Stimulated activated memory B cell treated with anti-CD40 and anti-IgM and Interleukin-4, amounts not matched to agents 10 μg/mL and 1 μg/mL and 100 μg/mL, for 72 hours (primary cell): ENCODE data around the gene PHACTR1.

Source experiments
- ATAC-seq: fragments of 150-1000 bp; cut with Tn5 transposase; 2 replicates; pipeline ENCODE4 v1.10.0; 2021
- H3K27ac Mint-ChIP-seq: one replicate; pipeline ENCODE4 v1.8.0; 2022; ENCODE audit warnings: mild to moderate bottlenecking, mixed read lengths
- H3K27me3 Mint-ChIP-seq: one replicate; pipeline ENCODE4 v1.8.0; 2022; ENCODE audit warnings: mixed read lengths
- H3K36me3 Mint-ChIP-seq: one replicate; pipeline ENCODE4 v1.8.0; 2022; ENCODE audit warnings: mixed read lengths
- H3K4me1 Mint-ChIP-seq: one replicate; pipeline ENCODE4 v1.8.0; 2022; ENCODE audit warnings: mixed read lengths
- H3K4me3 Mint-ChIP-seq: one replicate; pipeline ENCODE4 v1.8.0; 2022; ENCODE audit warnings: mild to moderate bottlenecking, moderate library complexity, mixed read lengths
- H3K9me3 Mint-ChIP-seq: one replicate; pipeline ENCODE4 v1.8.0; 2022; ENCODE audit warnings: mixed read lengths

The PHACTR1 gene

GRCh38 chr6:13288969-13289391 is 572.4 kb downstream of the PHACTR1 start:
- Mint-ChIP-seq H3K27ac (no peak overlapping the region), H3K4me3 (no peak overlapping the region), H3K36me3 (peaks cover 73% of the 10 kb centered on the region), H3K4me1 (peaks cover 31% of the 10 kb centered on the region), H3K9me3 (no peaks in the 10 kb centered on the region), H3K27me3 (no peaks in the 10 kb centered on the region)
- no peak for ATAC-seq

DNA sequence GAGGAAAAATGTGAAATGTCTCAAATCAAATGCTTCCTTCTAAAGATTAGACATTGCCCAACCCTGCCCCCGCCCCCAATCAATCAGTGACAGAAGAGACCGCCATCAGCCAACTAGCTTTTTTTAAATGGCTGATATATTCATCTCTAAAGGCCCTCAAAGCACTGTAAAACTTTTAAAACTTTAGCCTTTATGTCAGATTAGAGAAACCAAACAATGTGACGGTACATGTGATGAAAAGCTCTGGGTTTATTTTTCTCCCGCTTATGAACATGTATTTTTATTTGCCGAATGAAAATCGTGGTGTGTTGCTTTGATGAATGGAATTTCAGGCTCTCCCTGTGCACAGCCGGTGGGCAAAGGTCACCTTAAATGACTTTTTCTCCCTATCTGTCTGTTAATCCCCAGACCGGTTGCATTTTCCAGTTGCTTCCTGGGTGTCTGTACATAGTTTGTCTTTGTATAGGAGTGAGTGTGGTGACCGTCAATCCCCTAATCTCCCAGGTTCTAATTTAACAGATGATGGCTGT is 573.3 kb downstream of the PHACTR1 start:
- no peak for ATAC-seq
- Mint-ChIP-seq H3K4me3 (no peak overlapping the region), H3K27me3 (no peaks in the 10 kb centered on the region), H3K27ac (no peak overlapping the region), H3K36me3 (peaks cover 76% of the 10 kb centered on the region), H3K4me1 (peaks cover 31% of the 10 kb centered on the region), H3K9me3 (no peaks in the 10 kb centered on the region)

DNA sequence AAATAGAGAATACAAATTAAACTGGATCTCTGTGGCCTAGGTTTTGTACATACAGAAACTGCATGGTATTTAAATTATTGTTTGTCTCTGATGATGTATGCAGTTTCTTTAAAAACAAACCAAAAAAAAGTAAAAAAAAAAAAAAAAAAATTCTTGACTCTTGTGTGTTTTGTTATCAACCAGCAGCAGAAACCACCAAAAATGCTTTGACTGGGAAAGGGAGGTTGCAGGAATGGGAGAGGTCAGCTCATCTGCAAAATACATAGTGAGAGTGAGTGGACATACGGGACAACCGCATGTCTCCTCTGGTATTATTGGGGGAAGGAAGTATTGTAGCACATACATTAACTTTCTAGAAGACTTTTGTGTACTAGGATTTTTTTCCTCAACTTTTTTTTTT is 573.8 kb downstream of the PHACTR1 start:
- Mint-ChIP-seq H3K4me3 (no peak overlapping the region), H3K27me3 (no peaks in the 10 kb centered on the region), H3K36me3 (peaks cover 76% of the 10 kb centered on the region), H3K9me3 (no peaks in the 10 kb centered on the region), H3K27ac (no peak overlapping the region), H3K4me1 (peaks cover 31% of the 10 kb centered on the region)
- ATAC-seq, result no peak

DNA sequence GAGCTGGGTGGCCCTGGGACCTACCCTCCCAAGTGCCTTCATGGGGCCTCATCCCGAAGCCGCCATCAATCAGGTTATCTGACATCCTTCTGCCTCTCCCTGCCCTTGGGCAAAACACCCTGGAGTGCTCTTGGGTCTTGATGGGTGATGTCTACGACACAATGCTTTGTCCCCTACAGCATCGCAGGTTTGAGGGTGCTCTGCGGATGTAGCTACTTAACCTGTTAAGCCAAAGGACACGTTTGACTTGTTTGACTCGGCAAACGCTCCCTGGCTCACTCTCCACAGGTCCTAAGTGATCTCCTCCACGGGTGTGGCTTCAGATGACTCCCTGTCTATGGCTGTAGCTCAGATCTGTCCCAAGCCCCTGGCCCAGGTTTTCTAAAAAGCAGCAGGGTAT is 576.2 kb downstream of the PHACTR1 start:
- no peaks in the 10 kb centered on the region for H3K9me3 Mint-ChIP-seq
- no peaks in the 10 kb centered on the region for H3K27me3 Mint-ChIP-seq
- no peak for ATAC-seq
- peaks cover 29% of the 10 kb centered on the region for H3K4me1 Mint-ChIP-seq
- H3K4me3 Mint-ChIP-seq, result no peak overlapping the region
- peak overlapping the region; percentile 48 for H3K27ac Mint-ChIP-seq
- H3K36me3 Mint-ChIP-seq, result peaks cover 58% of the 10 kb centered on the region

- Mint-ChIP-seq H3K4me1 (peaks cover 38% of the 10 kb centered on the region), H3K36me3 (peaks cover 58% of the 10 kb centered on the region), H3K9me3 (no peaks in the 10 kb centered on the region), H3K27ac (peak overlapping the region; percentile 54), H3K4me3 (no peak overlapping the region), H3K27me3 (no peaks in the 10 kb centered on the region)
- ATAC-seq, result no peak
These were observed 578.0 kb downstream of the PHACTR1 start for GRCh38 chr6:13294499-13295069.

DNA sequence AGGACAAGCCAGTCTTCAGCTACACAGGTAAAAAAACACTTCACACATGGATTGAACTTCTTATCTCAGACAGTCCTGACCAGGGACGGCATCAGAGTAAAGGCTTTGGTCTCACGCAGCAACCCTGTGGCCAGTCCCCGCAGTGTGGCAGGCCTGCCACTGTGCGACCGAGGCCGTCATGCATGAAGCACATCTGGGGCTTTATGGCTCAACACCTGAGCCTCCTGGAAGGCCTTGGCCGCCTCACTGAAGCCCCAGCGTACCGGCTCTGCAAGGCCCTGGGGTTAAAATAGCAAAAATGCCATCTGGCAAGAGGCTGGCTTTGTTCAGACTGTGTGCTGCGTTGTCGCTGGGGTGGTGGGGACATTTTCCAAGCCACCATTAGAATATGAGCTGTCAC is 579.0 kb downstream of the PHACTR1 start:
- Mint-ChIP-seq H3K27me3 (no peaks in the 10 kb centered on the region), H3K4me3 (no peak overlapping the region), H3K36me3 (peaks cover 60% of the 10 kb centered on the region), H3K9me3 (no peaks in the 10 kb centered on the region), H3K27ac (peak overlapping the region; percentile 54), H3K4me1 (peaks cover 48% of the 10 kb centered on the region)
- no peak for ATAC-seq

- H3K27me3 Mint-ChIP-seq, result no peaks in the 10 kb centered on the region
- peak; percentile 42 for ATAC-seq
- H3K27ac Mint-ChIP-seq, result peak overlapping the region; percentile 26
- H3K36me3 Mint-ChIP-seq, result peaks cover 66% of the 10 kb centered on the region
- H3K4me3 Mint-ChIP-seq, result no peak overlapping the region
- H3K9me3 Mint-ChIP-seq, result no peaks in the 10 kb centered on the region
- peaks cover 55% of the 10 kb centered on the region for H3K4me1 Mint-ChIP-seq
These were observed 580.0 kb downstream of the PHACTR1 start for GRCh38 chr6:13296536-13296997.

GRCh38 chr6:13297391-13297790 is 580.8 kb downstream of the PHACTR1 start:
- H3K4me3 Mint-ChIP-seq, result no peak overlapping the region

DNA sequence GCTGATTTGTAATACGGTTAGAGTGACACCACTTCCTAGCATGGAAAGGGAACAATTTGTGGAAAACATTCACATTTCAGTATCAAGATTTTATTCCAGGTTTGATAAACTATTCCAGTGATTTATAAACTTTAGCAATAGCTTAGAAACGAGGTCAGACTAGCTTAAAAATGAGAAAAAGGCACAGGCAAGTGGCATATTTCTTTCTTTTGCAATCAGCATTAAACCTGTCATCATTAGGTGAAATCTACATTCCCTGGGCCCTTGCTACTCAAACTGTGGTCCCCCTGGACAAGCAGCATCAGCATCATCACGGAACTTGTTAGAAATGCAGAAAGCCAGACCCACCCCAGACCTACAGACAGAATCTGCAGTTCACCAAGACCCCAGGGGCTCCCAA is 581.9 kb downstream of the PHACTR1 start:
- Mint-ChIP-seq H3K27me3 (no peaks in the 10 kb centered on the region), H3K9me3 (no peaks in the 10 kb centered on the region), H3K36me3 (peaks cover 76% of the 10 kb centered on the region), H3K4me3 (no peak overlapping the region), H3K27ac (peak overlapping the region; percentile 72), H3K4me1 (peaks cover 74% of the 10 kb centered on the region)
- no peak for ATAC-seq

More at GRCh38 chr6:13297391-13297790, 580.8 kb downstream of the PHACTR1 start:
- H3K9me3 Mint-ChIP-seq, result no peaks in the 10 kb centered on the region
- peaks cover 64% of the 10 kb centered on the region for H3K4me1 Mint-ChIP-seq
- no peak overlapping the region for H3K27ac Mint-ChIP-seq
- H3K36me3 Mint-ChIP-seq, result peaks cover 73% of the 10 kb centered on the region
- no peaks in the 10 kb centered on the region for H3K27me3 Mint-ChIP-seq
- no peak for ATAC-seq

DNA sequence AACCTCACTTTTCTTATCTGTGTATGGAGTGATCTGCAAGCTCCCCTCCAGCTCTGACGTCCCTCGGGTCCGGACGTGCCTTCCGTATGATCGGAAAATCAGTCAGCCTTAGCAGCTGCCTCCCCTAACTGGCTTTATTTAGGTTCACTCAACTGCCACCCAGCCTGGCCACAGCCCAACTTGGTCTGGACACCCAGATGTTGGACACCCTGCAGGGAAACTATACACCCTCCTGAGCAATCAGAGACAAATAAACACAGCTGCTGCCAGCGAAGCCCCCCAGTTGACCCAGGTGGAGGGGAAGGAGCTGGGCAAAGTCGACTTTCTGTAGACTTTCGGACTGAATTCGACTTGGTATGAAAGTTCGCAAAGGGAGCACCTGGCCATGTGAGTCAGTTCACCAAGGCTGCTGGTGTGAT is 582.8 kb downstream of the PHACTR1 start:
- H3K9me3 Mint-ChIP-seq, result no peaks in the 10 kb centered on the region
- no peaks in the 10 kb centered on the region for H3K27me3 Mint-ChIP-seq
- peak; percentile 55 for ATAC-seq
- peaks cover 68% of the 10 kb centered on the region for H3K36me3 Mint-ChIP-seq
- peaks cover 84% of the 10 kb centered on the region for H3K4me1 Mint-ChIP-seq
- H3K27ac Mint-ChIP-seq, result peak overlapping the region; percentile 72
- H3K4me3 Mint-ChIP-seq, result peak overlapping the region; percentile 5

DNA sequence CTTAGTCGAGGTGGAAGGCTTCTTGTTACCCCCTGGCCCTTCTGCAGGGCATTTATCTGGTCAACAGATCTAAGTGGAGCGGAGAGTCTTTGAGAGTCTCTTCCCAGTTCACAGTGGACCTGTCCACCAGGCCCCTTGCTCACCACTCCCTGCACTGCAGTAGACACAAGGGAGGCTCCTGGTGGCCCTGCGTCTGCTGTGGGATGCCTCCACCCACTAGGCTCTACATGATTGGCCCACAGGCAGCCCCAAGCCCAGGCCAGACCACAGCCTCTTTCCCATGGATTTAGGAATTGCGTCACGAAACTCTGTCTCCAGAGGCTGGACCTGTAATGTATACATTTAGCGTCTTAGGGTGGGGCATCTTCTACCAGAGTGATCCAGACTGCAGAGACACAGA is 583.4 kb downstream of the PHACTR1 start:
- no peaks in the 10 kb centered on the region for H3K9me3 Mint-ChIP-seq
- no peaks in the 10 kb centered on the region for H3K27me3 Mint-ChIP-seq
- H3K4me1 Mint-ChIP-seq, result peaks cover 84% of the 10 kb centered on the region
- H3K4me3 Mint-ChIP-seq, result peak overlapping the region; percentile 5
- peaks cover 63% of the 10 kb centered on the region for H3K36me3 Mint-ChIP-seq
- peak overlapping the region; percentile 72 for H3K27ac Mint-ChIP-seq
- no peak for ATAC-seq

- peak overlapping the region; percentile 93 for H3K27ac Mint-ChIP-seq
- H3K4me1 Mint-ChIP-seq, result peaks cover 81% of the 10 kb centered on the region
- no peaks in the 10 kb centered on the region for H3K27me3 Mint-ChIP-seq
- peaks cover 58% of the 10 kb centered on the region for H3K36me3 Mint-ChIP-seq
- no peaks in the 10 kb centered on the region for H3K9me3 Mint-ChIP-seq
- ATAC-seq, result no peak
- H3K4me3 Mint-ChIP-seq, result no peak overlapping the region
These were observed 584.4 kb downstream of the PHACTR1 start for GRCh38 chr6:13300643-13301590.

- Mint-ChIP-seq H3K27me3 (no peaks in the 10 kb centered on the region), H3K27ac (peak overlapping the region; percentile 93), H3K9me3 (no peaks in the 10 kb centered on the region), H3K4me3 (peak overlapping the region; percentile 37), H3K36me3 (peaks cover 63% of the 10 kb centered on the region), H3K4me1 (peaks cover 68% of the 10 kb centered on the region)
- no peak for ATAC-seq
These were observed 585.7 kb downstream of the PHACTR1 start for GRCh38 chr6:13302291-13302690.

- ATAC-seq, result peak; percentile 82
- peak overlapping the region; percentile 68 for H3K4me3 Mint-ChIP-seq
- H3K36me3 Mint-ChIP-seq, result peaks cover 60% of the 10 kb centered on the region
- no peaks in the 10 kb centered on the region for H3K27me3 Mint-ChIP-seq
- H3K4me1 Mint-ChIP-seq, result peaks cover 63% of the 10 kb centered on the region
- H3K9me3 Mint-ChIP-seq, result no peaks in the 10 kb centered on the region
- H3K27ac Mint-ChIP-seq, result peak overlapping the region; percentile 93
These were observed 586.4 kb downstream of the PHACTR1 start for GRCh38 chr6:13302751-13303667.

GRCh38 chr6:13303668-13304017 is 587.1 kb downstream of the PHACTR1 start:
- peak overlapping the region; percentile 93 for H3K27ac Mint-ChIP-seq

More at GRCh38 chr6:13303668-13304017, 587.1 kb downstream of the PHACTR1 start:
- ATAC-seq, result peak; percentile 75
- no peaks in the 10 kb centered on the region for H3K27me3 Mint-ChIP-seq
- peak overlapping the region; percentile 68 for H3K4me3 Mint-ChIP-seq
- H3K4me1 Mint-ChIP-seq, result peaks cover 63% of the 10 kb centered on the region
- no peaks in the 10 kb centered on the region for H3K9me3 Mint-ChIP-seq
- peaks cover 59% of the 10 kb centered on the region for H3K36me3 Mint-ChIP-seq
